ENCODE data around the gene ZFAND3.

DNA sequence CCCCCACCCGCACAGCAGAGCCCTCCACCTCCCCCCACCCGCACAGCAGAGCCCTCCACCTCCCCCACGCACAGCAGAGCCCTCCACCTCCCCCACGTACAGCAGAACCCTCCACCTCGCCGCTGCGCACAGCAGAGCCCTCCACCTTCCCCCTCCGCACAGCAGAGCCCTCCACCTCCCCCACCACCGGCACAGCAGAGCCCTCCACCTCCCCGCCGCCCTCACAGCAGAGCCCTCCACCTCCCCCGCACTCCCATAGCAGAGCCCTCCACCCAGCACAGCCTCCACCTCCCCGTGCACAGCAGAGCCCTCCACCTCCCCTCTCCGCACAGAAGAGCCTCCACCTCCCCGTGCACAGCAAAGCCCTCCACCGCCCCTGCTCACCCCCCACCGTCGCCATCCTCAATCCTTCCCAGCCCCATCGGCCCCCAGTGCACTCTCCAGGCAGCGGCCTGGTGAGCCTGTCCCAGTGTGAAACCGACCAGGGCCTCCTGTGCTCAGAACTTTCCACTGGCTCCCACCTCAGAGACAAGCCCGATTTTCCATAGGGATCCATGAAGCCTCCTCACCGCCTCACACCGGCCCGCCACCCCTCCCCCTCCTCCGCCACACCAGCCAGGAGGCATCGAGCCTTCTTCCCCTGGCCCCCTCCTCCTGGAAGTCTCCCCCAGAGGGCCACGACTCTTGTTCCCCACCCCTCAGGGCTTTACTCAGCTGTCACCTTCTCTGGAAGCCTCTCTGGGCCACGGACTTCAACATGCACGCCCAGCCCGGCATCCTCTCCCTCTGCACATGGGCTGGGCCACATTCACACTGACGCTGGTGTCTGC is 347.1 kb downstream of the ZFAND3 start:
- TF ChIP-seq POLR2A (IDR thresholded peaks at IDR 0.05; ENCODE audit: low read depth, low read length) (no peak), TAF1 (IDR thresholded peaks at IDR 0.05; ENCODE audit: borderline replicate concordance, low read depth, low read length) (no peak), POLR2AphosphoS5 (IDR thresholded peaks at IDR 0.05; ENCODE audit: low read depth, low read length) (no peak)
